Measurements from ENCODE around the gene SMOC2.

The SMOC2 gene

GRCh38 chr6:168499045-168499650, 58.2 kb downstream of the SMOC2 start:
- no peak overlapping the region for H3K4me3 ChIP-seq (replicated peaks; ENCODE audit: low read depth, low read length)
- no peak for DNase-seq (ENCODE audit: low read depth)
- no peak for TF ChIP-seq CTCF (IDR thresholded peaks at IDR 0.05; ENCODE audit: low read length, missing control alignments)

- no peak for DNase-seq (ENCODE audit: low read depth)
- no peak for TF ChIP-seq CTCF (IDR thresholded peaks at IDR 0.05; ENCODE audit: low read length, missing control alignments)
- no peak overlapping the region for H3K4me3 ChIP-seq (replicated peaks; ENCODE audit: low read depth, low read length)
Measured at GRCh38 chr6:168500519-168500918, 59.5 kb downstream of the SMOC2 start.

- no peak for TF ChIP-seq CTCF (IDR thresholded peaks at IDR 0.05; ENCODE audit: low read length, missing control alignments)
- H3K4me3 ChIP-seq (replicated peaks; ENCODE audit: low read depth, low read length) = no peak overlapping the region
- DNase-seq (ENCODE audit: low read depth) = no peak
Measured at GRCh38 chr6:168501561-168501960, 60.6 kb downstream of the SMOC2 start.

GRCh38 chr6:168504366-168504765, 63.4 kb downstream of the SMOC2 start:
- no peak for DNase-seq (ENCODE audit: low read depth)
- no peak for TF ChIP-seq CTCF (IDR thresholded peaks at IDR 0.05; ENCODE audit: low read length, missing control alignments)
- no peak overlapping the region for H3K4me3 ChIP-seq (replicated peaks; ENCODE audit: low read depth, low read length)

- H3K4me3 ChIP-seq (replicated peaks; ENCODE audit: low read depth, low read length) = no peak overlapping the region
- no peak for DNase-seq (ENCODE audit: low read depth)
- TF ChIP-seq CTCF (IDR thresholded peaks at IDR 0.05; ENCODE audit: low read length, missing control alignments) = no peak
Measured at GRCh38 chr6:168506460-168506859, 65.5 kb downstream of the SMOC2 start.

- DNase-seq (ENCODE audit: low read depth) = no peak
- no peak for TF ChIP-seq CTCF (IDR thresholded peaks at IDR 0.05; ENCODE audit: low read length, missing control alignments)
- H3K4me3 ChIP-seq (replicated peaks; ENCODE audit: low read depth, low read length) = no peak overlapping the region
Measured at GRCh38 chr6:168507297-168507696, 66.3 kb downstream of the SMOC2 start.

GRCh38 chr6:168507730-168508129, 66.7 kb downstream of the SMOC2 start:
- no peak for DNase-seq (ENCODE audit: low read depth)
- no peak overlapping the region for H3K4me3 ChIP-seq (replicated peaks; ENCODE audit: low read depth, low read length)
- TF ChIP-seq CTCF (IDR thresholded peaks at IDR 0.05; ENCODE audit: low read length, missing control alignments) = no peak

All from fibroblast of pulmonary artery (primary cell).